Panc1 (cell line): ENCODE measurements around the gene KAZN. TPM values are rescaled to one million over a fixed set of nuclear protein-coding genes. Genes with fewer than 3 reads are reported as not detected.

Experiments
- ATAC-seq: fragments of 200-7000 bp; cut with Tn5 transposase; 2 replicates; pipeline ENCODE4 v1.9.1; 2020; ENCODE audit warnings: mild to moderate bottlenecking, moderate library complexity
- BruUV-seq: library from RNA; stranded (reverse); fragments of 400-500 nt; replicated peaks from 2 replicates; lab custom pipeline; 2021; lab: Mats Ljungman, UMichigan
- CTCF ChIA-PET: fragments of 300-600 bp; sonication (Branson Sonifier 250); formaldehyde crosslinking; loops from one replicate; lab custom pipeline; 2022; ENCODE audit warnings: antibody characterized with exemption; lab: Charles Lee
- POLR2A ChIA-PET: fragments of 300-600 bp; sonication (Branson Sonifier 250); formaldehyde crosslinking; loops from one replicate; lab custom pipeline; 2022; ENCODE audit warnings: antibody characterized with exemption; lab: Charles Lee
- DNase-seq: peaks from one replicate; pipeline ENCODE4 v3.0.0-alpha.2; 2010; ENCODE audit warnings: low read depth, low spot score
- H3K27ac ChIP-seq: 2 replicates; pipeline ENCODE4 v1.5.1; 2011; ENCODE audit warnings: mild to moderate bottlenecking, low read length, inconsistent platforms
- H3K27me3 ChIP-seq: fragments of 200-500 bp; sonication (Bioruptor generic); 2 replicates; pipeline ENCODE4 v1.6.0; 2014; ENCODE audit warnings: low read length, inconsistent platforms; ENCODE audit not compliant: control insufficient read depth, insufficient read depth
- H3K36me3 ChIP-seq: fragments of 200-500 bp; sonication (Bioruptor generic); 2 replicates; pipeline ENCODE4 v1.5.1; 2014; ENCODE audit warnings: inconsistent platforms, mild to moderate bottlenecking, low read length, moderate library complexity; ENCODE audit not compliant: control insufficient read depth, insufficient read depth
- H3K4me1 ChIP-seq: 2 replicates; pipeline ENCODE4 v1.5.1; 2011; ENCODE audit warnings: inconsistent platforms, mild to moderate bottlenecking, low read length, moderate library complexity; ENCODE audit not compliant: control insufficient read depth, insufficient read depth
- H3K4me3 ChIP-seq, 2 experiments: 2 replicates each; pipeline ENCODE4 v1.5.1; 2011 to 2012; ENCODE audit warnings: low read depth in 2 of 2, low read length in 2 of 2, mild to moderate bottlenecking in 2 of 2, inconsistent platforms in 1 of 2, moderate library complexity in 1 of 2
- H3K9me3 ChIP-seq: fragments of 200-500 bp; sonication (Bioruptor generic); 2 replicates; pipeline ENCODE4 v1.5.1; 2014; ENCODE audit warnings: low read depth, mild to moderate bottlenecking, inconsistent platforms, low read length, moderate library complexity; ENCODE audit not compliant: control insufficient read depth, insufficient read depth
- CTCF ChIP-seq: fragments of 450-650 bp; IDR thresholded peaks from 2 replicates; pipeline ENCODE4 v1.5.1; 2017; ENCODE audit warnings: mild to moderate bottlenecking
- POLR2AphosphoS5 ChIP-seq: IDR thresholded peaks from 2 replicates; pipeline ENCODE4 v1.6.1; 2012; ENCODE audit warnings: mild to moderate bottlenecking, low read depth, low read length, moderate library complexity
- REST ChIP-seq, 2 experiments: IDR thresholded peaks; 2 replicates each; pipeline ENCODE4 v1.6.1; 2011 to 2012; ENCODE audit warnings: low read depth in 2 of 2, control low read depth in 1 of 2, low read length in 1 of 2, mild to moderate bottlenecking in 1 of 2, moderate library complexity in 1 of 2; ENCODE audit not compliant: insufficient read depth in 1 of 2
- SIN3A ChIP-seq: IDR thresholded peaks from 2 replicates; pipeline ENCODE4 v1.6.1; 2012; ENCODE audit warnings: low read depth, mild to moderate bottlenecking, low read length, moderate library complexity, borderline replicate concordance; ENCODE audit not compliant: insufficient read depth
- TCF7L2 ChIP-seq: IDR thresholded peaks from 2 replicates; pipeline ENCODE4 v1.6.1; 2011; ENCODE audit warnings: mild to moderate bottlenecking, low read depth, low read length, inconsistent platforms
- in situ Hi-C: cut with HindIII; loops from 2 replicates; pipeline ENCODE4 v1.10.0; 2016; ENCODE audit warnings: low sequenced_read_pairs, low pct_unique_long_range_greater_than_20kb
- intact Hi-C: fragments of 100-400 bp; cut with micrococcal nuclease; formaldehyde crosslinking; loops from one replicate; pipeline ENCODE4 v1.10.0; 2022; ENCODE audit not compliant: unreplicated experiment
- total RNA-seq: library from RNA; stranded (reverse); gene quantifications from one replicate; pipeline ENCODE4 v1.2.1, GENCODE V29; 2021; ENCODE audit not compliant: unreplicated experiment

Gene KAZN
- total RNA-seq, 1 experiment from 2014 or later, result 6.6 TPM

- H3K4me3 ChIP-seq, result no peak overlapping the region
Observed at GRCh38 chr1:14686701-14687100, 88.2 kb downstream of the KAZN start.

GRCh38 chr1:14687147-14687546, 88.7 kb downstream of the KAZN start:
- CTCF ChIA-PET, result no interaction called here
- in situ Hi-C loops, result no loop called here

More at GRCh38 chr1:14686701-14687100, 88.2 kb downstream of the KAZN start:
- peaks cover 9% of the 10 kb centered on the region for H3K27me3 ChIP-seq
- no peak for ATAC-seq
- intact Hi-C loops, result no loop called here
- H3K4me1 ChIP-seq, result no peaks in the 10 kb centered on the region
- no peaks in the 10 kb centered on the region for H3K36me3 ChIP-seq
- POLR2A ChIA-PET, result no interaction called here
- H3K9me3 ChIP-seq, result no peaks in the 10 kb centered on the region
- in situ Hi-C loops, result no loop called here
- H3K27ac ChIP-seq, result no peak overlapping the region
- DNase-seq, result no peak
- TF ChIP-seq SIN3A (no peak), REST (IDR thresholded peaks at IDR 0.05; ENCODE audit: insufficient read depth in 1 of 2, low read depth in 2 of 2, low read length in 1 of 2) (no peak), CTCF (no peak), TCF7L2 (no peak), POLR2AphosphoS5 (no peak)
- BruUV-seq, result no TSS peak
- CTCF ChIA-PET, result no interaction called here

More at GRCh38 chr1:14687147-14687546, 88.7 kb downstream of the KAZN start:
- no peaks in the 10 kb centered on the region for H3K36me3 ChIP-seq
- no peak overlapping the region for H3K27ac ChIP-seq
- H3K9me3 ChIP-seq, result no peaks in the 10 kb centered on the region
- TF ChIP-seq SIN3A (no peak), TCF7L2 (no peak), POLR2AphosphoS5 (no peak), REST (IDR thresholded peaks at IDR 0.05; ENCODE audit: insufficient read depth in 1 of 2, low read depth in 2 of 2, low read length in 1 of 2) (no peak), CTCF (no peak)
- intact Hi-C loops, result no loop called here
- no TSS peak for BruUV-seq
- POLR2A ChIA-PET, result no interaction called here
- DNase-seq (no peak), ATAC-seq (no peak)
- peaks cover 12% of the 10 kb centered on the region for H3K27me3 ChIP-seq
- no peaks in the 10 kb centered on the region for H3K4me1 ChIP-seq
- H3K4me3 ChIP-seq, result no peak overlapping the region
